Measurements from ENCODE around the gene HOXB8. TPM values are rescaled to one million over a fixed set of nuclear protein-coding genes. Genes with fewer than 3 reads are reported as not detected.

HOXB8 gene
- total RNA-seq, 1 donor from 2014 or later = 22.9 TPM

GRCh38 chr17:48564188-48565021, 50.7 kb downstream of the HOXB8 start:
- TF ChIP-seq, protein P1, sequence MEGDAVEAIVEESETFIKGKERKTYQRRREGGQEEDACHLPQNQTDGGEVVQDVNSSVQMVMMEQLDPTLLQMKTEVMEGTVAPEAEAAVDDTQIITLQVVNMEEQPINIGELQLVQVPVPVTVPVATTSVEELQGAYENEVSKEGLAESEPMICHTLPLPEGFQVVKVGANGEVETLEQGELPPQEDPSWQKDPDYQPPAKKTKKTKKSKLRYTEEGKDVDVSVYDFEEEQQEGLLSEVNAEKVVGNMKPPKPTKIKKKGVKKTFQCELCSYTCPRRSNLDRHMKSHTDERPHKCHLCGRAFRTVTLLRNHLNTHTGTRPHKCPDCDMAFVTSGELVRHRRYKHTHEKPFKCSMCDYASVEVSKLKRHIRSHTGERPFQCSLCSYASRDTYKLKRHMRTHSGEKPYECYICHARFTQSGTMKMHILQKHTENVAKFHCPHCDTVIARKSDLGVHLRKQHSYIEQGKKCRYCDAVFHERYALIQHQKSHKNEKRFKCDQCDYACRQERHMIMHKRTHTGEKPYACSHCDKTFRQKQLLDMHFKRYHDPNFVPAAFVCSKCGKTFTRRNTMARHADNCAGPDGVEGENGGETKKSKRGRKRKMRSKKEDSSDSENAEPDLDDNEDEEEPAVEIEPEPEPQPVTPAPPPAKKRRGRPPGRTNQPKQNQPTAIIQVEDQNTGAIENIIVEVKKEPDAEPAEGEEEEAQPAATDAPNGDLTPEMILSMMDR (conservative IDR thresholded peaks at IDR 0.05) = no peak
- Mint-ChIP-seq H3K27me3 (ENCODE audit: low read depth) (peaks cover 46% of the 10 kb centered on the region), H3K4me1 (peaks cover 30% of the 10 kb centered on the region), H3K4me3 (no peak overlapping the region), H3K9me3 (no peaks in the 10 kb centered on the region), H3K27ac (ENCODE audit: unreplicated experiment) (peak overlapping the region; percentile 69), H3K36me3 (ENCODE audit: low read depth) (peaks cover 2% of the 10 kb centered on the region)
- no peak for DNase-seq (ENCODE audit: low read depth, low spot score)

- peaks cover 51% of the 10 kb centered on the region for H3K27me3 Mint-ChIP-seq (ENCODE audit: low read depth)
- peaks cover 2% of the 10 kb centered on the region for H3K36me3 Mint-ChIP-seq (ENCODE audit: low read depth)
These were observed 51.3 kb downstream of the HOXB8 start for GRCh38 chr17:48563867-48564187.

GRCh38 chr17:48563385-48563838, 51.7 kb downstream of the HOXB8 start:
- H3K27me3 Mint-ChIP-seq (ENCODE audit: low read depth) = peaks cover 56% of the 10 kb centered on the region

More at GRCh38 chr17:48563867-48564187, 51.3 kb downstream of the HOXB8 start:
- H3K4me1 Mint-ChIP-seq = peaks cover 29% of the 10 kb centered on the region
- TF ChIP-seq, protein P1 (conservative IDR thresholded peaks at IDR 0.05) = no peak
- peak overlapping the region; percentile 78 for H3K4me3 Mint-ChIP-seq
- DNase-seq (ENCODE audit: low read depth, low spot score) = no peak
- no peaks in the 10 kb centered on the region for H3K9me3 Mint-ChIP-seq
- no peak overlapping the region for H3K27ac Mint-ChIP-seq (ENCODE audit: unreplicated experiment)

GRCh38 chr17:48562934-48563333, 52.2 kb downstream of the HOXB8 start:
- DNase-seq (ENCODE audit: low read depth, low spot score) = no peak
- Mint-ChIP-seq H3K27me3 (ENCODE audit: low read depth) (peaks cover 60% of the 10 kb centered on the region), H3K9me3 (no peaks in the 10 kb centered on the region), H3K4me1 (peaks cover 31% of the 10 kb centered on the region), H3K27ac (ENCODE audit: unreplicated experiment) (no peak overlapping the region), H3K4me3 (peak overlapping the region; percentile 78), H3K36me3 (ENCODE audit: low read depth) (peaks cover 2% of the 10 kb centered on the region)
- TF ChIP-seq, protein P1 (conservative IDR thresholded peaks at IDR 0.05) = no peak

More at GRCh38 chr17:48563385-48563838, 51.7 kb downstream of the HOXB8 start:
- TF ChIP-seq, protein P1 (conservative IDR thresholded peaks at IDR 0.05) = no peak
- Mint-ChIP-seq H3K4me1 (peaks cover 30% of the 10 kb centered on the region), H3K9me3 (no peaks in the 10 kb centered on the region), H3K36me3 (ENCODE audit: low read depth) (peaks cover 2% of the 10 kb centered on the region), H3K4me3 (peak overlapping the region; percentile 78), H3K27ac (ENCODE audit: unreplicated experiment) (no peak overlapping the region)
- no peak for DNase-seq (ENCODE audit: low read depth, low spot score)

Small RNA genes lying within 50 kb of the gene (microRNA-seq; reads per million reads assigned to microRNA genes)
- gene MIR196A1 = 45.0 reads per million, percentile 49 among the genes with 10 or more reads in this experiment

Other genes with a start within 250 kb of the HOXB8 start
- gene SKAP1, start 185.1 kb downstream of the HOXB8 start, total RNA-seq = 0.49 TPM in 1 of 2 replicates, not detected in the other
- 2.7 and 3.6 TPM in 2 replicates for gene HOXB1, start 84.3 kb downstream of the HOXB8 start, total RNA-seq
- gene HOXB2, start 70.2 kb downstream of the HOXB8 start, total RNA-seq = 60.0 and 60.9 TPM in 2 replicates
- gene HOXB4, start 36.9 kb downstream of the HOXB8 start, total RNA-seq = 4.4 and 5.0 TPM in 2 replicates
- gene HOXB3, start 25.1 kb downstream of the HOXB8 start, total RNA-seq = 21.9 and 22.8 TPM in 2 replicates
- gene HOXB5, start 21.5 kb downstream of the HOXB8 start, total RNA-seq = 2.3 and 2.6 TPM in 2 replicates
- 9.6 and 11.5 TPM in 2 replicates for gene HOXB6, start 10.3 kb downstream of the HOXB8 start, total RNA-seq
- gene HOXB7, start 4.3 kb downstream of the HOXB8 start, total RNA-seq = 8.5 and 11.4 TPM in 2 replicates
- gene HOXB9, start 11.1 kb upstream of the HOXB8 start, total RNA-seq = 84.1 and 89.8 TPM in 2 replicates
- gene PRAC1, start 107.2 kb upstream of the HOXB8 start, total RNA-seq = not detected in 2 replicates
- gene PRAC2, start 107.9 kb upstream of the HOXB8 start, total RNA-seq = not detected in 2 replicates
- not detected in 2 replicates for gene HOXB13, start 113.5 kb upstream of the HOXB8 start, total RNA-seq
- 0.65 and 0.68 TPM in 2 replicates for gene TTLL6, start 201.9 kb upstream of the HOXB8 start, total RNA-seq
- 35.4 and 35.7 TPM in 2 replicates for gene CALCOCO2, start 215.7 kb upstream of the HOXB8 start, total RNA-seq

Data from neural crest cell (in vitro differentiated cells).